ENCODE results near the gene PKHD1.

Gene PKHD1

DNA sequence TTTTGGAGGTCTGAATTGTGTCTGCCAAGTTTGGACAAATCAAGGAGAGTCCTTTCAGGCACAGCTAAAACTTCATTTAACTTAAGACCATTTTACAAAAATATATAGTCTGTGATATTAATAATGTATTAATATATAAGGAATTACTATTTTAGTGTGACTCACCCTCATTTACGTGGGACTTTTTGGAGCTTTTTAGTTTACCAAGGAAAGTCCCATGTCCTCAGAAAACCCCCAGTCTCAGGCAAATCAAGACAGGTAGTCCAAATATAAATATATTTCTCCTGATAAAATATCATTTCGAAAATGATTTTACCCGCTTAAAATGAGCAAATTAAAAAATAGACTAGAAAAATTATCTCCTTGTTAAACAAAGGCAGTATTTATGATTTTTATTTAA lies 479.0 kb downstream of the PKHD1 start:
- DNase-seq: no peak

GRCh38 chr6:51600514-51600913 lies 486.9 kb downstream of the PKHD1 start:
- DNase-seq: no peak

DNA sequence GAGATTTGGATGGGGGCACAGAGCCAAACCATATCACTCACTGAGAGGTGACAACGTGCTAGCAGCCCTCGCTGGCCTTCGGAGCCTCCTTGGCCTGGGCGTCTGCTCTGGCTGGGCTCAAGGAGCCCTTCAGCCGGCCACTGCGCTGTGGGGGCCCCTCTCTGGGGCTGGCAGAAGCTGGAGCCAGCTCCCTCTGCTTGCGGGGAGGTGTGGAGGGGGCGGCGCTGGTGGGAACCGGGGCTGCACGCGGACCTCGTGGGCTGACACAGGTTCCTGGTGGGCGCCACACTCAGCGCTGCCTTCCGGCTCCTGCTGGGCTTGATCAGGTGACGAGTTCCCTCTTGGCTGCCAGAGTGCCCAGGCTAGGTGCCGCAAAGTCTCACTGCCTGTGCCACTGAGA lies 489.2 kb downstream of the PKHD1 start:
- no peak for DNase-seq

GRCh38 chr6:51594981-51595380 lies 492.4 kb downstream of the PKHD1 start:
- DNase-seq: no peak

DNA sequence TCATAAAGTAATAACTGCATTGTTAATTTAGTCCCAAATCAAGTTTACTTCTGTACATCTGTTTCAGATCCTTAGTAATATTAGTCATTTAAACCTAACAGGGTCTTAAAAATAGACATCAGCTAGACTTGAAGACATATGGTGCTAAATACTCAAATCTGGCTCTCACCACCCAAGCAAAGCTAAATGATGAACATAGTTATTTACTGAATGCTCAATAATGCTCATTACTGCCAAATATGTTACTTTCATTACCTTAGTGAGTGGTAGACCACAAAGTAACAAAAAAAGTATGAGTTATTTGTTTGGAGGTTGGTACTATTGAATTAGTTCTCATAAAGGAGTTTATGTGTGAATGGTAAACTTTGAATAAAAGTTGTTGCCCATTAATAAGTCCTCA lies 502.1 kb downstream of the PKHD1 start:
- no peak for DNase-seq

- DNase-seq: no peak
Observed at GRCh38 chr6:51584163-51584562, 503.2 kb downstream of the PKHD1 start.

GRCh38 chr6:51578994-51579393 lies 508.4 kb downstream of the PKHD1 start:
- no peak for DNase-seq

DNA sequence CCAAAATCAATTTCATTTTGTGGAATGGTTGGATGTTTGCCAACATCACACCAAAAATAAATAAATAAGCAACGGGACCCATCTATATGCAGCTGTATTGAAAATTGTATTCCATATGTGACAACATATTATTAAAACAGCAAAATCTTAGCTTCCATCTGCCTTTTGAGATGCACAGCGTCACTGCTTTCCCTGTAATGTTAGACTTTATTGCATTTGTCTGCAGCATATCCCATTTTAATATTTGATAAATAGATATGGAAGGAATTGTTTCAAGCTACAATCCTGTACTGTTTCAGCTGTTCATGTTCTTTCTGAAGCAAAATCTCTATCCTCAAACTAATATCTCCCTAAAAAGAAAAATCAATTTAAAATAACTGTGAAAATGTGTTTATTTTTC lies 509.1 kb downstream of the PKHD1 start:
- no peak for DNase-seq

- no peak for DNase-seq
Observed at GRCh38 chr6:51574040-51574439, 513.4 kb downstream of the PKHD1 start.

DNA sequence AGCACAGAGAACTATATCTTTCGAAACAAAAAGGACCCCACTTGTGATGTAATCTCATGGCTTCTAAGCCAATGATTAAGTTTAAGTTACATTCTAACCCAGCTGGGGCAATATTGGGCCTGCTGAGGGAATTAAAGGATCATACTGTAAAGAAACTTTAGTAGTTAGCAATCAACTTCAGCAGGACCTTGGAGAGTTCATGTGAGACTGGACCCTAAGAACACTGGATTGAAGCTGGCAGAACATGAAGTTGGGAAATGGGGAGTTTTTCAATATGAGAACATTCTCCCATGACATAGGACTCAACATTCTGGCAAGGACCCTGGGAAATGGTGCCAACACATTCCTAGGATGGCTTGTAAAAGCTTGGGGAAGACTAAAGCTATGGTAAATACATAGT lies 516.2 kb downstream of the PKHD1 start:
- DNase-seq: no peak

DNA sequence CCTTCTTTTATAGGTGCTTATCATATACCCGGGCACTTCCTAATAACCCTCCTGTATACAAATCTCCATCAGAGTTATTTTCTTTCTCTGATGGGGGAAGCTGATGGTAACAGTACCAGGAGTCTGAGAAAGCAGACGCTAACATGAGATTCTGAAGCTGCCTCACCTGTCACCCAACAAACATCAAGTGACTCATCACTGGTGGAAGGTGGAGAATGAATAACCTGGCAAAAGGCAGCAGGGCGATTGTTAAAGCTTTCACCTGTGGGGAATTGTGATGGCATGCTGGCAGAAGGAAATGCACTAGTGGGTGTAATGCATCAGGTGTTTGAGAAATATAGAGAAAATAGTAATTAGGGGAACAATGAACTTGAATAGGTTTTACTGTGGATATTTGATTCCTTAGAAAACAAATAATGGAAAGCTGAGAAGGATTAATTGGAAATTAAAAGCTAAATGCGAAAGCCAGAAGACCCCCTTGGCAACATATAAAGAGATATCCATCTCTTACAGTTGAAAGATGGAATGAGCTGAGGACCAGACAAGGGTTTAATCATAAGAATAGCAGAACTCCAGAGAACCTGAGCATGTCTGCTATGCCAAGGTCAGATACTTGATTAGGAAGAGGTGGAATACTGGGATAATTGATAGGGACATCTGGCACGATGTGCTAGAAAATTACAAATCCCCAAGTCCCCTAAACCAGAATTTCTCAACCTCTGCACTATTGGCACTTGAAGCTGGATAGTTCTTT lies 517.1 kb downstream of the PKHD1 start:
- no peak for DNase-seq

- no peak for DNase-seq
Observed at GRCh38 chr6:51569594-51569993, 517.8 kb downstream of the PKHD1 start.

GRCh38 chr6:51568771-51569170 lies 518.6 kb downstream of the PKHD1 start:
- DNase-seq: no peak

- DNase-seq: no peak
Observed at GRCh38 chr6:51565472-51565871, 521.9 kb downstream of the PKHD1 start.

Data from fibroblast of skin of back (primary cell).